Activated naive CD4-positive, alpha-beta T cell treated with anti-CD3 and anti-CD28 coated beads for 36 hours (primary cell): Measurements from ENCODE around the gene DNAJB8. TPM values are rescaled to one million over a fixed set of nuclear protein-coding genes. Genes with fewer than 3 reads are reported as not detected.

ENCODE experiments used
- CTCF ChIA-PET: fragments of 350-600 bp; sonication (Branson Sonifier 250); formaldehyde crosslinking; loops from one replicate; lab custom pipeline; 2021; ENCODE audit warnings: antibody characterized with exemption; lab: Charles Lee
- DNase-seq: peaks from one replicate; pipeline ENCODE4 v3.0.0-alpha.2; 2020
- H3K27ac Mint-ChIP-seq: one replicate; pipeline ENCODE4 v1.8.0; 2021; ENCODE audit warnings: mild to moderate bottlenecking, mixed read lengths
- H3K27me3 Mint-ChIP-seq: one replicate; pipeline ENCODE4 v1.8.0; 2021; ENCODE audit warnings: low read depth, mixed read lengths
- H3K36me3 Mint-ChIP-seq: one replicate; pipeline ENCODE4 v1.8.0; 2021; ENCODE audit warnings: low read depth, mixed read lengths
- H3K4me1 Mint-ChIP-seq: one replicate; pipeline ENCODE4 v1.8.0; 2021; ENCODE audit warnings: low read depth, mixed read lengths
- H3K4me3 Mint-ChIP-seq: one replicate; pipeline ENCODE4 v1.8.0; 2021; ENCODE audit warnings: mild to moderate bottlenecking, moderate library complexity, mixed read lengths
- H3K9me3 Mint-ChIP-seq: one replicate; pipeline ENCODE4 v1.8.0; 2021; ENCODE audit warnings: mixed read lengths
- intact Hi-C: fragments of 100-400 bp; cut with micrococcal nuclease; formaldehyde crosslinking; loops from one replicate; pipeline ENCODE4 v1.15.1; 2023
- total RNA-seq, 2 experiments: library from RNA; stranded (reverse); gene quantifications; one replicate each; pipeline ENCODE4 v1.2.3, GENCODE V29; 2021

Gene DNAJB8
- not detected for total RNA-seq

DNA sequence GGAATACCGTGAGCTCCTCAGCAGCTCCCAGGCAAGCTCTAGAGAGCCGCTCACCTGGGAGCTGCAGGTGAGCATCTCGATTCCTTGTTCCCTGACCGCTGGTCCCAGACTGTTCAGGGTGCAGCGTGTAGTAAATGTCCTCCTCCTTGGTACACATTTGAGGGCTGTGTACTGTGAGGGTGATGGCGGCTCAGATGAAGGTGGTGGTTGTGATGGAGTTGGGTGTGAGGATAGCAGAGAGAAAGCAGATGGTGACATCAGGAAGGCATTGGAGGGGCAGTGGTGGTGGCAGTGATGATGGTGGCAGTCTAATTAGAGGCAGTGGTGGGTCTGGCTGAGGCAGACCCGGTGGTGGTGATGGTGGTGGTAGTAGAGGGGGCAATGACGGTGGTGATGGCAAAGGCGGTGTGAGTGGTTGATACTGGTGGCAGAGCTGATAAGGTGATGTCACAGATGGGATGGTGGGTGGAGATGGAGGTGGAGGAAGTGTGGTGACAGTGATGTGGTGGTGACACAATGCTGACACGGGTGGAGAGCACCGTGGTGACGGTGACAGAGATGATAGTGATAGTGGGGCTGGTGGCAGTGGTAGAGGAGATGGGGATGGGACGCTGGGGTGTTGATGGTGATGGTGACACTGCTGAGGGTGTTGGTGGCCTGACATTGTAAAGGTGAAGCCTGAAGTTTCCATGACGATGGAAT is at the start of gene DNAJB8:
DNAJB8 (minus strand) TSS at position 51 of the 702 bp plus-strand sequence. CDS start 3,645 bp downstream, outside the sequence.
- intact Hi-C loops, result no loop called here
- Mint-ChIP-seq H3K36me3 (no peaks in the 10 kb centered on the region), H3K4me3 (no peak within 1 kb of the TSS), H3K27me3 (peaks cover 3% of the 10 kb centered on the region), H3K9me3 (no peaks in the 10 kb centered on the region), H3K4me1 (peaks cover 6% of the 10 kb centered on the region), H3K27ac (no peak within 1 kb of the TSS)
- CTCF ChIA-PET, result no interaction called here
- peak; percentile 30 for DNase-seq

DNA sequence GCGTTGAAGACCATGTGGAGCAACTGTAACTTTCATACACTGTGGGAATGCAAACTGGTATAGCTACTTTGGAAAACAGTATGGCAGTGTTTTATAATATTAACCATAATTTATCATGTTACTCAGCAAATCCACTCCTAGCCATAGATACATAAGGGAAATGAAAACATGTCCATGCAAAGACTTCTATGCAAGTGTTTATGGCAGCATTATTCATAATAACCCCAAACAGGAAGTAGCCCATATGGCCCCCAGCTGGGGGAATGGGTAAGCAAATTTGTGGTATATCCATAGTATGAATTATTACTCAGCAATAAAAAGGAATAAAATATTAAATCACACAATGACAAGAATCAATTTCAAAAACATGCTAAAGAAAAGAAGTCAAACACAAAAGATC is 49.3 kb upstream of the DNAJB8 start:
- Mint-ChIP-seq H3K27me3 (peaks cover 44% of the 10 kb centered on the region), H3K27ac (no peak overlapping the region), H3K4me3 (no peak overlapping the region), H3K9me3 (peaks cover 14% of the 10 kb centered on the region), H3K4me1 (no peaks in the 10 kb centered on the region), H3K36me3 (peaks cover 2% of the 10 kb centered on the region)
- DNase-seq, result no peak
- intact Hi-C loops, result no loop called here
- CTCF ChIA-PET, result no interaction called here

DNA sequence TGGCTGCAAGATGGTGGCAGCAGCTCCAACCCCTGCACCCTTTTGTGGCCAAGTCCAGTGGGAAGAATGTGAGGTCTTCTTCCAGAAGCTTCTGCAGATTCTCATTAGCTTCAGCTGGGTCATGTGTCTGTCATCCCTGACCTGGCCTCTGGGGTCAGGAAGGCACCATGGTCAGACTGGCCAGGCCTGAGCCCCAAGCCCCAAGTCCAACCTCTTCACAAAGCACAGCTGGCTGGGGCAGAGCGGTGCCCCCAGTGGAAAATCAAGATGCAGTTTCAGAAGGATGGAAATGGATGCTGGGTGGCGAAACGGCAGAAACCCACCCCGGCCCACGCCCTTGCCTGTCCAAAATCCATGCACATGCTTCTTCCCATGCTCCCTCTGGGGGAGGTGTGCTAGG is 42.2 kb upstream of the DNAJB8 start:
- CTCF ChIA-PET, result interaction anchor here (1.0 kb wide), 1 partner anchor 10 kb away, joined by 4 read pairs; no protein-coding TSS in a partner anchor
- intact Hi-C loops, result no loop called here
- Mint-ChIP-seq H3K36me3 (peaks cover under 1% of the 10 kb centered on the region), H3K9me3 (peaks cover 5% of the 10 kb centered on the region), H3K4me1 (no peaks in the 10 kb centered on the region), H3K27me3 (peaks cover 20% of the 10 kb centered on the region), H3K27ac (no peak overlapping the region), H3K4me3 (no peak overlapping the region)
- DNase-seq, result no peak

DNA sequence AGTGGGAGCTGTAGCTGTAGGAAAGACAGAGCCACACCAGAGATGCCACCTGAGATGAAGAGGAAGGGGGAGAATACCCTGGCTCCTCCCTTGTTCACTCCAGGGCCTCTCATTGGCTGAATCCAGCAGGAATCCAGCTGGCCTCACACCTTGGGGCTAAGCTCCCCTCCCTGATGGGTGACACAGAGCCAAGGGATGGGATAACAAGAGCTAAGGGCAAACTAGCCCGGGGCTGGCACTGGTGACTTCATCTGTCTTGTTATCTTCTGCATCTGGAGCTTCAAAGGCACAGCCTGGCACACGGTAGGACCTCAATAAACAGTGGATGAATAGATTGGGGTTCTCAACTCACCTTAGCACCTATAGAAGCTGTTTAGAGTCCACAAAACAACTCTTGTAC is 40.1 kb upstream of the DNAJB8 start:
- no peaks in the 10 kb centered on the region for H3K36me3 Mint-ChIP-seq
- H3K9me3 Mint-ChIP-seq, result no peaks in the 10 kb centered on the region
- H3K4me3 Mint-ChIP-seq, result no peak overlapping the region
- CTCF ChIA-PET, result interaction anchor here (0.7 to 1.7 kb wide), 7 partner anchors 8 to 280 kb away, joined by 3 to 7 read pairs (median 3); no protein-coding TSS in a partner anchor
- no peak overlapping the region for H3K27ac Mint-ChIP-seq
- H3K4me1 Mint-ChIP-seq, result no peaks in the 10 kb centered on the region
- H3K27me3 Mint-ChIP-seq, result peaks cover 18% of the 10 kb centered on the region
- intact Hi-C loops, result no loop called here
- DNase-seq, result no peak

DNA sequence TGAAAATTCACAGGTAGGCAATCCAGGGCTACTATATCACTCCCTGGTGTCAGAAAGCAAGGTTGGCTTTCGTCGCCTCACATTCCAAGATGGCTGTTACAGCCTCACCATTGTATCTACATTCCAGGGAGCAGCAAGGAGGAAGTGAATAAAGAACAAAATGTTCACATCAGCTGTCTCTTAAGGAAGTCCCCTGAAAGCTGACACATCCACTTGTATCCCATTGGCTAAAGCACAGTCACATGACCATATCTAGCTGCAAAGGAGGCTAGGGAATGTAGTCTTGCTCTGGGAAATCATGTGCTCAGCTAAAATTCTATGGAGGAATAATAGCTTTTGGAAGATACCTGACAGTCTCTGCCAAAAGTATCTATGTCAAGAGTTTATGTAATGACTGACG is 39.1 kb upstream of the DNAJB8 start:
- H3K4me3 Mint-ChIP-seq, result no peak overlapping the region
- CTCF ChIA-PET, result interaction anchor here (0.7 to 1.7 kb wide), 8 partner anchors 9 to 279 kb away, joined by 3 to 7 read pairs (median 3); no protein-coding TSS in a partner anchor
- H3K27ac Mint-ChIP-seq, result no peak overlapping the region
- no peaks in the 10 kb centered on the region for H3K36me3 Mint-ChIP-seq
- intact Hi-C loops, result no loop called here
- peaks cover 15% of the 10 kb centered on the region for H3K27me3 Mint-ChIP-seq
- H3K9me3 Mint-ChIP-seq, result no peaks in the 10 kb centered on the region
- H3K4me1 Mint-ChIP-seq, result no peaks in the 10 kb centered on the region
- DNase-seq, result no peak

DNA sequence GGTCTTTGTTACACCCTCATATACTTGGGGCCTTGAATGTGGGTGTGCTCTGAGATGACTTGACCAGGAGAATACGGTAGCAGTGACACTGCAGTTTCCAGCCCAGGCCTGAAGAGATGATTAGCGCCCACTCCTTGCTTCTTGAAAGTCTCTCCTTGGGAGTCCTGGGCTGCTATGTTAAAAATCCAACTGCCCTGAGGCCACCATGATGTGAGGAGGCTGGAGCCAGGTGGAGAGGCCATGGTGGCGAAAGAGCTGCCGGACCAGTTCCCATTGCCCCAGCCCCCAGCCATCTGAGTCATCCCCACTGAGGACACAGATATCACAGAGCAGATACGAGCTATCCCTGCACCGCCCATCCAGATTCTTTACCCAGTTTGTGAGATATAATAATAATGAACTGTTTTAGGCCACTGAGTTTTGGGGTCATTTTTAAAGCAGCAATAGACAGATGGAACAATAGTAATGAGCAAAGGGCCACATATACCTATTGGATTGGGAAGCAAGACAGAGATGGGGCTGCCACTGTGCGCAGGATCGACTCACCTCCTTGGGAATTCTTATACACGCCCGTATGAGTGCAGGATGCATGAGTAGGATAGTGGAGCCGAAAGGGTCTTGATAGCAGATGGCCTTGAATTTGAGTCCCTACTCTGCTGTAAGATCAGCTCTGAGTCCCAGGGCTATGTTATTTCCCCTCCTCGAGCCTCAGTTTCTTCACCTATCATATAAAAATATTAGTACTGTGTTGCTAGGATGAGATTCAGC is 38.5 kb upstream of the DNAJB8 start:
- no peak for DNase-seq
- Mint-ChIP-seq H3K4me1 (no peaks in the 10 kb centered on the region), H3K9me3 (no peaks in the 10 kb centered on the region), H3K27me3 (peaks cover 12% of the 10 kb centered on the region), H3K36me3 (no peaks in the 10 kb centered on the region), H3K4me3 (no peak overlapping the region), H3K27ac (no peak overlapping the region)
- intact Hi-C loops, result no loop called here
- CTCF ChIA-PET, result interaction anchor here (0.7 to 1.6 kb wide), 4 partner anchors 8 to 198 kb away, joined by 3 to 7 read pairs (median 4); no protein-coding TSS in a partner anchor

DNA sequence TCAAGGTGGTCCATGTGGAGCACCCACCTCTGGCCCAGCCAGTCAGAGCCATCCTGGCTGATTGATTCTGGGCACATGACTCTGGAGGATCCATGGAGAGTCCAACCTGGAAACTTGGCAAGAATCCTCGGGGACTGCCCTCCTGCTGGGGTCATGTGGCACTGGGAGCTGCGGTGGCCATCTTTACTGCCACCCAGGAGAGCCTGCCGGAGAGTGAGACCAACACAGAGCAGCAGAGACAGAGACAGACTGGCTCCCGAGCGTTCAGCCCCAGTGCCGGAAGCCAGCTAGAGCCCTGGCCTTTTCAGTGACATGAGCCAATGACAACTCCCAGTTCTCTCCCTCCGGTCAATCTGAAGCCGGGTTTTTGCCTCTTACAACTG is 37.8 kb upstream of the DNAJB8 start:
- CTCF ChIA-PET, result interaction anchor here (1.1 kb wide), 1 partner anchor 78 kb away, joined by 3 read pairs; no protein-coding TSS in a partner anchor
- H3K9me3 Mint-ChIP-seq, result no peaks in the 10 kb centered on the region
- DNase-seq, result no peak

DNA sequence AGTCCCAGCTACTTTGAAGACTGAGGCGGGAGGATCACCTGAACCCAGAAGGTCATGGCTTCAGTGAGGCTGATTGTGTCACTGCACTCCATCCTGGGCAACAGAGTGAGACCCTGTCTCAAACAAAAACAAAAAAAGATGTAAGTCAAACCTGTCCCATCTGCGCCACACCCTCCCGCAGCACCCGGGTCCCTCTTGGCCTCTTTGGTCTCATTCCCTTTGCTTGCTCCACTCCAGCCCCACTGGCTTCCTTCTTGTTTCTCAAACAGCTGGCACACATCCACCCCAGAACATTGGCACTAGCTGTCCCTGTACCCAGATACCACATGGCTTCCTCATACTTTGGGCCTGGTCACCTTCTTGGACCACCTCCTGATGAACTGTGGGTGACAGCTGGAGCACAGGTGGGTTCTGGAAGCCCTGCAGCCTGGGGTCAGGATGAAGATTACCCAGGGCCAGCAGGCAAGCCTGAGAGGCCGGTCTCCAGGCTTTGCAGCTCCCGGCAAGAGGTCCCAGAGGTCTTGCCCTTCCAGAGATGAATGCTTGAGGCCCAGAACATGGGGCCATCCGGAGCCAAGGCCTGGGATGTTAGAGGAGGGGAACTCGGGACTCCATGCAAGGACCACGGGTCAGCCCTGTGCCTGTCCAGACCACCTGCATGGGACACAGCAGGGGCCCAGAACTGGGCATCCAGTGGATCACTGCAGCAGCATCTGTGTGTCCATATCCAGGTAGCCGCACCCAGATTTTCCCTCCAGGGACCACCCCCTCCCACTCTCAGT is 37.3 kb upstream of the DNAJB8 start:
- intact Hi-C loops, result no loop called here
- Mint-ChIP-seq H3K4me1 (no peaks in the 10 kb centered on the region), H3K27ac (no peak overlapping the region), H3K4me3 (no peak overlapping the region), H3K27me3 (peaks cover 10% of the 10 kb centered on the region), H3K9me3 (no peaks in the 10 kb centered on the region), H3K36me3 (no peaks in the 10 kb centered on the region)
- no peak for DNase-seq
- CTCF ChIA-PET, result interaction anchor here (1.2 kb wide), 1 partner anchor 105 kb away, joined by 4 read pairs; no protein-coding TSS in a partner anchor

More for the DNA sequence above, 37.8 kb upstream of the DNAJB8 start:
- H3K4me3 Mint-ChIP-seq, result no peak overlapping the region
- H3K27me3 Mint-ChIP-seq, result peaks cover 12% of the 10 kb centered on the region
- H3K36me3 Mint-ChIP-seq, result no peaks in the 10 kb centered on the region
- intact Hi-C loops, result no loop called here
- no peaks in the 10 kb centered on the region for H3K4me1 Mint-ChIP-seq
- no peak overlapping the region for H3K27ac Mint-ChIP-seq

DNA sequence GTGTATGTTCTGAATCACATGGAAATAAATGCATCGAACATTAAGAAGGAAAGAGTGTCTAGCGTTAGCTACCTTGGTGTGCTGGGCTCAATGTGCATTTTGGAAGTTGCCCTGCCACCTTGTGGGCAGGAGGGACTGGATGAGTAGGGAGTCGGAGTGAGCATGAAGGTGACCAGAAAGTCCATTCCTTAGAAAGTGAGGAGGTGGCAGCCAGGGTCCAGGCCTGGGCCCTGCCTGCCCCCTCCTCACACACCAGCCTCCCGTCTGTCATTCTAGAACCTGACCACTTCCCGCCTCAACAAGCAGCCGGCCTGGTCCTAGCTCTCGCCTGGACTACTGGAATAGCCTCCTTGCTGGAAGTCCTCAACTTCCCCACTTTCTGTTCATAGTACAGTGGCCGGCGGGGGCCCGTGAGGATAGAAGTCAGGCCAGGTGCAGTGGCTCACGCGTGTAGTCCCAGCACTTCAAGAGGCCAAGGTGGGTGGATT is 36.5 kb upstream of the DNAJB8 start:
- Mint-ChIP-seq H3K27ac (no peak overlapping the region), H3K4me1 (no peaks in the 10 kb centered on the region), H3K27me3 (peaks cover 15% of the 10 kb centered on the region), H3K9me3 (no peaks in the 10 kb centered on the region), H3K36me3 (no peaks in the 10 kb centered on the region), H3K4me3 (no peak overlapping the region)
- CTCF ChIA-PET, result interaction anchor here (1.2 kb wide), 1 partner anchor 106 kb away, joined by 4 read pairs; no protein-coding TSS in a partner anchor
- intact Hi-C loops, result no loop called here
- DNase-seq, result no peak

DNA sequence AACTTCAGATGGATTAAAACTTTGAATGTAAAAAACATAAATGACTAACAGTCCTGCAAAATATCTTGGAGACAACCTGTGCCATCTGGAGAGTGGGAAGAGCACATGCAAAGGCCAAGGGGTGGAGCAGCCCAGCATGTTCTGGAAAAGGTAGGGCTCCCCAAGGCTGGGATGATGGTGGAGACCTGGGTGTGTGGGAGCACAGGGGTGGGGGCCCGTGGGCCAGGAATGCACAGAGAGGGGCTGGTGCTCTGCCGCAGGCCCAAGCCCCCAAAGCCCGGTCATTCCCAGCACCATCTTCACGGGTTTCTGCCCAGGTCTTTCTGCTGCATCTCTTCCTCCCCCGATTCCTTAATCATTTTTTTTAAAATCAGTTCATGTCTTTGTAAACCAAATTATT is 36.0 kb upstream of the DNAJB8 start:
- Mint-ChIP-seq H3K9me3 (no peaks in the 10 kb centered on the region), H3K4me1 (no peaks in the 10 kb centered on the region), H3K27me3 (peaks cover 15% of the 10 kb centered on the region), H3K36me3 (no peaks in the 10 kb centered on the region), H3K27ac (no peak overlapping the region), H3K4me3 (no peak overlapping the region)
- CTCF ChIA-PET, result no interaction called here
- intact Hi-C loops, result no loop called here
- DNase-seq, result no peak

DNA sequence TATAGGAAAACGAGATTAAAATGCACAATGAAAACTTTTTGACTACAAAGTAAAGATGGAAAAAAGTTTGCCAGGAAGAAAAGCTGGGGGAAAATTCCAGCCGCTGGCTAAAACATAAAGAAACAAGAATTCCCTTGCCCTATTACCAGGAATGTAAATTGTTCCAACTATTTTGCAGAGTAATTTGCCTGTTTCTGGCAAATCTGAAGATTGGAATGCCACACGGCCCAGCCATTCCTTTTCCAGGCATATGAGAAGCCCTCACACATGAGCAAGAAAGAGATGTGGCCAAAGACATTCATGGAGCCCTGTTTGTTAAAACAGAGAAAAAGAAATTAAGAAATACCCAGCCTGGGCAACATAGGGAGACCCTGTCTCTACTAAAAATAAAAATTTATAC is 34.7 kb upstream of the DNAJB8 start:
- Mint-ChIP-seq H3K4me3 (no peak overlapping the region), H3K9me3 (no peaks in the 10 kb centered on the region), H3K27ac (no peak overlapping the region), H3K27me3 (peaks cover 24% of the 10 kb centered on the region), H3K36me3 (no peaks in the 10 kb centered on the region), H3K4me1 (no peaks in the 10 kb centered on the region)
- CTCF ChIA-PET, result interaction anchor here (1.6 kb wide), 1 partner anchor 75 kb away, joined by 5 read pairs; no protein-coding TSS in a partner anchor
- intact Hi-C loops, result loop anchor here (2.0 kb wide), 1 partner anchor 83 kb away; no protein-coding TSS in a partner anchor
- no peak for DNase-seq
